Esophagus muscularis mucosa (tissue), 4 donors: Measurements from ENCODE around the gene IL36RN.

Experiments
- CTCF ChIP-seq, 3 experiments: fragments of 200-600 bp in 2 of 3; fragments of 450-650 bp in 1 of 3; sonication (generic) in 2 of 3; IDR thresholded peaks; one replicate each; pipeline ENCODE4 v1.5.1; 2017 to 2019; ENCODE audit warnings: antibody characterized with exemption in 3 of 3, mild to moderate bottlenecking in 2 of 3, moderate library complexity in 1 of 3
- EP300 ChIP-seq: sonication (generic); formaldehyde crosslinking; IDR thresholded peaks from one replicate; pipeline ENCODE4 v1.6.1; 2017; ENCODE audit warnings: antibody characterized with exemption
- POLR2A ChIP-seq: fragments of 450-650 bp; IDR thresholded peaks from one replicate; pipeline ENCODE4 v1.6.1; 2017; ENCODE audit warnings: antibody characterized with exemption, moderate library complexity, mild to moderate bottlenecking, low read depth
- POLR2AphosphoS5 ChIP-seq, 2 donors: sonication (generic); formaldehyde crosslinking; IDR thresholded peaks; one replicate each; pipeline ENCODE4 v1.6.1; 2017; ENCODE audit warnings: antibody characterized with exemption in 2 of 2

GRCh38 chr2:113034016-113034415, 25.0 kb upstream of the IL36RN start:
- no peak for TF ChIP-seq POLR2A
- no peak for TF ChIP-seq POLR2AphosphoS5 (IDR thresholded peaks at IDR 0.05)
- no peak for TF ChIP-seq CTCF (IDR thresholded peaks at IDR 0.05)
- TF ChIP-seq EP300 = no peak
